Measurements from ENCODE around the gene PCGF2. TPM values are rescaled to one million over a fixed set of nuclear protein-coding genes. Genes with fewer than 3 reads are reported as not detected.

Gene PCGF2
- total RNA-seq, 4 donors from 2014 or later, result 7.7 to 50.0 (median 17.6) TPM

- H3K27me3 ChIP-seq, result no peaks in the 10 kb centered on the region
- H3K9me3 ChIP-seq, result no peaks in the 10 kb centered on the region
- TF ChIP-seq POLR2A (IDR thresholded peaks at IDR 0.05), result no peak
- TF ChIP-seq CTCF (IDR thresholded peaks at IDR 0.05), result no peak
- peak in 1 of 2 donors; percentile 23 for TF ChIP-seq EP300 (IDR thresholded peaks at IDR 0.05)
- peak overlapping the region; percentile 92 to 98 (median 96) for H3K27ac ChIP-seq
- WGBS, 2 donors, result 1% methylated on average over 30 to 36 of the region's 38 CpGs
- H3K36me3 ChIP-seq, result peaks cover 0 to 34% (median 0%) of the 10 kb centered on the region in 3 donors
- DNase-seq (ENCODE audit: low spot score in 2 of 2), result peak; percentile 35 to 43
- H3K4me3 ChIP-seq, result peak overlapping the region; percentile 66 to 87 (median 80)
- peaks cover 0 to 43% (median 20%) of the 10 kb centered on the region in 4 donors for H3K4me1 ChIP-seq
These were observed 42.2 kb downstream of the PCGF2 start for GRCh38 chr17:38705803-38706504.

GRCh38 chr17:38705523-38705802 lies 42.7 kb downstream of the PCGF2 start:
- Histone ChIP-seq H3K4me1 (peaks cover 0 to 46% (median 21%) of the 10 kb centered on the region in 4 donors), H3K9me3 (no peaks in the 10 kb centered on the region), H3K27ac (peak overlapping the region; percentile 92 to 98 (median 96)), H3K4me3 (peak overlapping the region; percentile 66 to 87 (median 80)), H3K27me3 (no peaks in the 10 kb centered on the region), H3K36me3 (peaks cover 0 to 29% (median 0%) of the 10 kb centered on the region in 3 donors)
- WGBS, 2 donors, result 0% methylated on average over 10 to 15 of the region's 32 CpGs
- DNase-seq (ENCODE audit: low spot score in 2 of 2), result no peak
- TF ChIP-seq EP300 (IDR thresholded peaks at IDR 0.05) (no peak), CTCF (IDR thresholded peaks at IDR 0.05) (no peak), POLR2A (IDR thresholded peaks at IDR 0.05) (no peak)

- TF ChIP-seq EP300 (IDR thresholded peaks at IDR 0.05) (peak in 1 of 2 donors; percentile 59), CTCF (IDR thresholded peaks at IDR 0.05) (no peak), POLR2A (IDR thresholded peaks at IDR 0.05) (peak in 1 of 2 donors; percentile 45)
- peak within 1 kb of the TSS; percentile 92 to 98 (median 97) for H3K27ac ChIP-seq
- H3K36me3 ChIP-seq, result peaks cover 0 to 23% (median 0%) of the 10 kb centered on the region in 3 donors
- H3K4me1 ChIP-seq, result peaks cover 0 to 51% (median 21%) of the 10 kb centered on the region in 4 donors
- DNase-seq (ENCODE audit: low spot score in 2 of 2), result peak; percentile 72
- no peaks in the 10 kb centered on the region for H3K9me3 ChIP-seq
- WGBS, 2 donors, result 0 to 1% methylated on average over 49 to 59 of the region's 100 CpGs
- peak within 1 kb of the TSS; percentile 66 to 92 (median 83) for H3K4me3 ChIP-seq
- H3K27me3 ChIP-seq, result no peaks in the 10 kb centered on the region
These were observed 43.3 kb downstream of the PCGF2 start, which contains the start of gene MLLT6 for GRCh38 chr17:38704606-38705522. TSS of gene MLLT6 (plus strand) at chr17:38705273. CDS start at chr17:38705633, 360 bp downstream.

- H3K4me3 ChIP-seq, result peak overlapping the region; percentile 66 to 92 (median 81)
- peak; percentile 57 to 70 for DNase-seq (ENCODE audit: low spot score in 2 of 2)
- H3K27ac ChIP-seq, result peak overlapping the region; percentile 89 to 98 (median 97)
- no peaks in the 10 kb centered on the region for H3K27me3 ChIP-seq
- H3K4me1 ChIP-seq, result peaks cover 0 to 60% (median 21%) of the 10 kb centered on the region in 4 donors
- no peaks in the 10 kb centered on the region for H3K9me3 ChIP-seq
- H3K36me3 ChIP-seq, result peaks cover 0 to 14% (median 0%) of the 10 kb centered on the region in 3 donors
- WGBS, 2 donors, result 0 to 1% methylated on average over 34 to 48 of the region's 50 CpGs
- TF ChIP-seq EP300 (IDR thresholded peaks at IDR 0.05), result peak in 1 of 2 donors; percentile 30
- peak in 1 of 2 donors; percentile 26 for TF ChIP-seq POLR2A (IDR thresholded peaks at IDR 0.05)
- TF ChIP-seq CTCF (IDR thresholded peaks at IDR 0.05), result no peak
These were observed 44.2 kb downstream of the PCGF2 start for GRCh38 chr17:38703742-38704605.
